Fibroblast of lung (primary cell): ENCODE data around the gene MOSPD3. TPM values are rescaled to one million over a fixed set of nuclear protein-coding genes. Genes with fewer than 3 reads are reported as not detected.

ENCODE experiments used
- DNase-seq, 2 donors: peaks; one replicate each; pipeline versions ENCODE4 v3.0.0 to v3.0.0-alpha.2; 2010; ENCODE audit warnings: low read depth in 2 of 2
- H2AFZ ChIP-seq: 2 replicates; pipeline ENCODE4 v1.5.1; 2012; ENCODE audit warnings: low read length, control low read depth, inconsistent platforms
- H3K27ac ChIP-seq: 2 replicates; pipeline ENCODE4 v1.5.1; 2011; ENCODE audit warnings: low read length, control low read depth; ENCODE audit not compliant: insufficient read depth
- H3K27me3 ChIP-seq: 2 replicates; pipeline ENCODE4 v1.5.1; 2011; ENCODE audit warnings: mild to moderate bottlenecking, low read length; ENCODE audit not compliant: control insufficient read depth, insufficient read depth
- H3K36me3 ChIP-seq: 2 replicates; pipeline ENCODE4 v1.5.1; 2011; ENCODE audit warnings: low read length; ENCODE audit not compliant: control insufficient read depth, insufficient read depth
- H3K4me1 ChIP-seq: 2 replicates; pipeline ENCODE4 v1.5.1; 2011; ENCODE audit warnings: low read length; ENCODE audit not compliant: control insufficient read depth, insufficient read depth; ENCODE audit errors: extremely low read depth
- H3K4me2 ChIP-seq: 2 replicates; pipeline ENCODE4 v1.5.1; 2011; ENCODE audit warnings: low read length, control low read depth; ENCODE audit not compliant: insufficient read depth; ENCODE audit errors: extremely low read depth
- H3K4me3 ChIP-seq, 4 experiments: fragments of 200-600 bp in 1 of 4; sonication (generic) in 1 of 4; replicated peaks in 1 of 4; 2 replicates each; pipeline ENCODE4 v1.5.1; 2011 to 2016; ENCODE audit warnings: low read length in 4 of 4, low read depth in 3 of 4, mild to moderate bottlenecking in 3 of 4, control low read depth in 2 of 4, inconsistent platforms in 1 of 4, mixed read lengths in 1 of 4; ENCODE audit not compliant: insufficient read depth in 1 of 4; ENCODE audit errors: control extremely low read depth in 1 of 4
- H3K79me2 ChIP-seq: 2 replicates; pipeline ENCODE4 v1.5.1; 2012; ENCODE audit warnings: mild to moderate bottlenecking, low read length, inconsistent platforms; ENCODE audit not compliant: control insufficient read depth, insufficient read depth
- H3K9ac ChIP-seq: 2 replicates; pipeline ENCODE4 v1.5.1; 2011; ENCODE audit warnings: mild to moderate bottlenecking, low read length, control low read depth; ENCODE audit not compliant: insufficient read depth
- H3K9me3 ChIP-seq: 2 replicates; pipeline ENCODE4 v1.5.1; 2012; ENCODE audit warnings: low read depth, low read length; ENCODE audit not compliant: control insufficient read depth, insufficient read depth
- H4K20me1 ChIP-seq: 2 replicates; pipeline ENCODE4 v1.5.1; 2011; ENCODE audit warnings: low read length; ENCODE audit not compliant: control insufficient read depth, insufficient read depth; ENCODE audit errors: extremely low read depth
- CTCF ChIP-seq, 2 donors: IDR thresholded peaks in 1 of 2; conservative IDR thresholded peaks in 1 of 2; 1 replicate in 1 of 2; 2 replicates in 1 of 2; pipeline ENCODE4 v1.5.1; 2011 to 2012; ENCODE audit warnings: low read length in 2 of 2, control low read depth in 1 of 2, inconsistent platforms in 1 of 2, low read depth in 1 of 2, mild to moderate bottlenecking in 1 of 2
- EZH2 ChIP-seq: IDR thresholded peaks from 2 replicates; pipeline ENCODE4 v1.5.1; 2012; ENCODE audit warnings: low read length, control low read depth, mild to moderate bottlenecking; ENCODE audit errors: missing control alignments
- polyA plus RNA-seq, 2 donors: library from polyadenylated mRNA; depleted of rRNA in 1 of 2; stranded (reverse) in 1 of 2; unstranded in 1 of 2; fragments of >200 nt; gene quantifications; 2 replicates each; pipeline ENCODE4 v1.2.1, GENCODE V29; 2011 to 2012; ENCODE audit warnings: missing spikeins in 1 of 2
- total RNA-seq: library from RNA; depleted of rRNA; stranded (reverse); fragments of >200 nt; gene quantifications from 2 replicates; pipeline ENCODE4 v1.2.1, GENCODE V29; 2014

MOSPD3 gene
- total and polyA plus RNA-seq, 2 donors (not counting 1 experiment from before 2014, with no cell fraction given): 5.9 to 12.8 TPM

GRCh38 chr7:100604976-100605911 is 7.1 kb upstream of the MOSPD3 start:
- peaks cover 4% of the 10 kb centered on the region for H3K4me1 ChIP-seq
- no peak overlapping the region for H3K27ac ChIP-seq
- no peak overlapping the region for H3K9ac ChIP-seq
- no peaks in the 10 kb centered on the region for H3K9me3 ChIP-seq
- H3K4me2 ChIP-seq: peak overlapping the region; percentile 68
- H3K4me3 ChIP-seq: peak overlapping the region in 3 of 4 experiments; percentile 53 to 98 (median 64)
- H3K79me2 ChIP-seq: peaks cover 20% of the 10 kb centered on the region
- H3K36me3 ChIP-seq: peaks cover 19% of the 10 kb centered on the region
- TF ChIP-seq CTCF (conservative IDR thresholded peaks at IDR 0.05 in 1 of 2, IDR thresholded peaks at IDR 0.05 in 1 of 2; ENCODE audit: low read depth in 1 of 2, low read length in 2 of 2) (no peak), EZH2 (no peak)
- no peaks in the 10 kb centered on the region for H4K20me1 ChIP-seq
- no peak for DNase-seq
- no peaks in the 10 kb centered on the region for H3K27me3 ChIP-seq
- H2AFZ ChIP-seq: no peak overlapping the region

- Histone ChIP-seq H3K27ac (no peak overlapping the region), H2AFZ (no peak overlapping the region), H3K9me3 (no peaks in the 10 kb centered on the region), H3K4me2 (no peak overlapping the region), H4K20me1 (no peaks in the 10 kb centered on the region), H3K9ac (no peak overlapping the region), H3K36me3 (peaks cover 19% of the 10 kb centered on the region), H3K79me2 (peaks cover 20% of the 10 kb centered on the region), H3K27me3 (no peaks in the 10 kb centered on the region), H3K4me1 (peaks cover 4% of the 10 kb centered on the region), H3K4me3 (no peak overlapping the region)
- TF ChIP-seq CTCF (conservative IDR thresholded peaks at IDR 0.05 in 1 of 2, IDR thresholded peaks at IDR 0.05 in 1 of 2; ENCODE audit: low read depth in 1 of 2, low read length in 2 of 2) (no peak), EZH2 (no peak)
- DNase-seq: no peak
These were observed 6.0 kb upstream of the MOSPD3 start for GRCh38 chr7:100606313-100606712.

- Histone ChIP-seq H3K36me3 (peaks cover 19% of the 10 kb centered on the region), H2AFZ (no peak overlapping the region), H4K20me1 (no peaks in the 10 kb centered on the region), H3K9me3 (no peaks in the 10 kb centered on the region), H3K4me1 (peaks cover 2% of the 10 kb centered on the region), H3K27me3 (no peaks in the 10 kb centered on the region), H3K4me2 (no peak overlapping the region), H3K4me3 (no peak overlapping the region), H3K9ac (no peak overlapping the region), H3K79me2 (peaks cover 20% of the 10 kb centered on the region), H3K27ac (no peak overlapping the region)
- no peak for DNase-seq
- TF ChIP-seq EZH2: no peak
- TF ChIP-seq CTCF (conservative IDR thresholded peaks at IDR 0.05 in 1 of 2, IDR thresholded peaks at IDR 0.05 in 1 of 2; ENCODE audit: low read depth in 1 of 2, low read length in 2 of 2): no peak
These were observed 5.2 kb upstream of the MOSPD3 start for GRCh38 chr7:100607111-100607510.
